Measurements from ENCODE around the gene FZR1. TPM values are rescaled to one million over a fixed set of nuclear protein-coding genes. Genes with fewer than 3 reads are reported as not detected.

FZR1 gene
- total and polyA plus RNA-seq, 9 of the 15 experiments (the other 6 are each of a cell fraction or from before 2014, with no cell fraction given), result 0.18 to 48.0 (median 22.2) TPM

- TF ChIP-seq CTCFL (IDR thresholded peaks at IDR 0.05; ENCODE audit: borderline replicate concordance, insufficient read depth, low read depth, low read length, poor library complexity, severe bottlenecking) (no peak), CHD4 (IDR thresholded peaks at IDR 0.05; ENCODE audit: insufficient read depth, insufficient replicate concordance, low read depth, low read length, poor library complexity, severe bottlenecking) (no peak), SP1 (CRISPR knock-in tag; IDR thresholded peaks at IDR 0.05) (peak; percentile 1; the same call in 1 of the 2 replicates)
Measured at GRCh38 chr19:3572855-3573161, 66.7 kb downstream of the FZR1 start, which contains the start of gene HMG20B (continued).

GRCh38 chr19:3573162-3573857 is 67.2 kb downstream of the FZR1 start:
- DNase-seq (ENCODE audit: extremely low read depth in 1 of 4, low spot score in 3 of 4), result peak in 1 of 4 experiments; percentile 52
- in situ Hi-C loops (cut with MboI), result no loop called here
- H3K27ac ChIP-seq (ENCODE audit: extremely low read depth, low read depth, low read length), result peak overlapping the region; percentile 93
- TF ChIP-seq EP400 (IDR thresholded peaks at IDR 0.05) (peak; percentile 60; the same call in 1 of the 2 replicates), PHF20 (IDR thresholded peaks at IDR 0.05; ENCODE audit: partially characterized antibody) (peak; percentile 35), E2F5 (CRISPR knock-in tag; IDR thresholded peaks at IDR 0.05) (0 out of 2 replicates have a peak, but pooled peaks have one; percentile 19), POLR2B (IDR thresholded peaks at IDR 0.05; ENCODE audit: low read depth, partially characterized antibody) (peak; percentile 31), ZMIZ1 (IDR thresholded peaks at IDR 0.05; ENCODE audit: low read depth in 2 of 2, low read length in 2 of 2) (0 out of 4 replicates have a peak, but pooled peaks of 1 of the 2 experiments have one; percentile 11), CBX1 (IDR thresholded peaks at IDR 0.05; ENCODE audit: low read depth) (0 out of 2 replicates have a peak, but pooled peaks have one; percentile 8), VEZF1 (CRISPR knock-in tag; IDR thresholded peaks at IDR 0.05) (no peak; the same call in 1 of the 2 replicates)

More at GRCh38 chr19:3573162-3573857, 67.2 kb downstream of the FZR1 start:
- H3K79me2 ChIP-seq (ENCODE audit: control insufficient read depth, insufficient read depth, low read length), result peaks cover 20% of the 10 kb centered on the region
- H3K4me2 ChIP-seq (ENCODE audit: insufficient read depth, low read length), result peak overlapping the region; percentile 81
- TSS peak; percentile 74 for BruUV-seq (replicated peaks)
- no peaks in the 10 kb centered on the region for H3K27me3 ChIP-seq (ENCODE audit: control insufficient read depth in 2 of 2, insufficient read depth in 2 of 2, low read length in 2 of 2)
- CTCF ChIA-PET (ENCODE audit: low intra/inter-chr PET ratio), result no interaction called here
- peaks cover 3% of the 10 kb centered on the region; the same call in 1 of the 2 replicates for H4K20me1 ChIP-seq (replicated peaks; ENCODE audit: control insufficient read depth, insufficient read depth, low read length)
- H3K36me3 ChIP-seq (ENCODE audit: control insufficient read depth, insufficient read depth, low read length), result peaks cover 38% of the 10 kb centered on the region
- FAIRE-seq (no peak), ATAC-seq (peak; percentile 32)
- peak overlapping the region; percentile 14; the same call in 1 of the 2 replicates for H2AFZ ChIP-seq (ENCODE audit: low read depth, low read length)
- WGBS (ENCODE audit: insufficient coverage, low coverage, missing lambda C conversion rate), result 0% methylated on average over 22 of the region's 60 CpGs
- no peaks in the 10 kb centered on the region for H3K9me3 ChIP-seq (replicated peaks; ENCODE audit: control insufficient read depth, insufficient read depth, low read depth, low read length)
- H3K9ac ChIP-seq (ENCODE audit: insufficient read depth in 1 of 2, low read depth in 2 of 2, low read length in 2 of 2), result peak overlapping the region; percentile 78 to 96
- intact Hi-C loops (cut with micrococcal nuclease), result loop anchor here (2.0 kb wide), 1 partner anchor 17 kb away; the partner anchor contains the start of gene MFSD12
- H3K4me3 ChIP-seq, result peak overlapping the region; percentile 98
- H3K9me1 ChIP-seq (ENCODE audit: control insufficient read depth, insufficient read depth, low read length), result no peaks in the 10 kb centered on the region
- peaks cover 25 to 70% of the 10 kb centered on the region in 2 experiments for H3K4me1 ChIP-seq (replicated peaks in 1 of 2; ENCODE audit: control insufficient read depth in 2 of 2, insufficient read depth in 2 of 2, low read length in 2 of 2)
- POLR2A ChIA-PET, result interaction anchor here (0.6 to 2.1 kb wide), 5 partner anchors 12 to 90 kb away, joined by 3 to 11 read pairs (median 3); partner anchors contain the start of gene SMIM44
